Measurements from ENCODE around the gene RNU5B-1. TPM values are rescaled to one million over a fixed set of nuclear protein-coding genes. Genes with fewer than 3 reads are reported as not detected.

Gene RNU5B-1
- total and polyA plus RNA-seq, 2 of the 4 experiments (the other 2 are of a cell fraction), result not detected

GRCh38 chr15:65305776-65306175 lies 1.3 kb downstream of the RNU5B-1 start:
- WGBS, 2 experiments (ENCODE audit: extremely low coverage in 2 of 2, insufficient read length in 1 of 2), result 80% methylated on average over 1 of the region's 3 CpGs; no CpG with 5 or more reads in 1 of the 2 experiments
- CTCF ChIA-PET, result interaction anchor here (1.0 kb wide), 1 partner anchor 96 kb away, joined by 3 read pairs; no protein-coding TSS in a partner anchor
- no peaks in the 10 kb centered on the region for H3K36me3 ChIP-seq (ENCODE audit: control insufficient read depth, insufficient read depth, low read length)

More at GRCh38 chr15:65305776-65306175, 1.3 kb downstream of the RNU5B-1 start:
- Histone ChIP-seq H3K27ac (ENCODE audit: insufficient read depth, low read length) (no peak overlapping the region), H3K14ac (replicated peaks; ENCODE audit: low read depth, low read length) (no peak overlapping the region), H3K4ac (ENCODE audit: low read depth, low read length) (no peak overlapping the region), H2BK120ac (ENCODE audit: low read depth, low read length) (no peak overlapping the region), H3K18ac (ENCODE audit: low read depth, low read length) (no peak overlapping the region), H3K9me3 (ENCODE audit: control insufficient read depth, insufficient read depth, low read length) (no peaks in the 10 kb centered on the region), H3K4me3 (ENCODE audit: insufficient read depth, low read depth, low read length) (no peak overlapping the region), H4K20me1 (ENCODE audit: insufficient read depth, low read length) (peaks cover 12% of the 10 kb centered on the region), H4K5ac (ENCODE audit: low read depth, low read length) (no peak overlapping the region), H2AK9ac (replicated peaks; ENCODE audit: low read depth, low read length, poor library complexity) (no peak overlapping the region), H2AFZ (replicated peaks; ENCODE audit: low read length, poor library complexity) (no peak overlapping the region), H2BK15ac (ENCODE audit: low read depth, low read length) (no peak overlapping the region), H3K4me1 (ENCODE audit: control insufficient read depth, insufficient read depth, low read length) (peaks cover 14% of the 10 kb centered on the region), H3K79me1 (ENCODE audit: low read depth in 1 of 2, low read length in 2 of 2) (no peaks in the 10 kb centered on the region), H3K56ac (ENCODE audit: extremely low read depth, insufficient read depth, low read length) (no peak overlapping the region), H3K4me2 (ENCODE audit: low read depth, low read length) (no peak overlapping the region), H3K9me1 (ENCODE audit: insufficient read depth, low read length) (0 out of 2 replicates have a peak, but pooled peaks cover 3% of the 10 kb centered on the region), H3K9ac (ENCODE audit: low read depth, low read length) (no peak overlapping the region), H2BK5ac (ENCODE audit: low read depth, low read length, poor library complexity, severe bottlenecking) (no peak overlapping the region), H2AK5ac (ENCODE audit: low read depth, low read length) (no peak overlapping the region), H4K91ac (ENCODE audit: insufficient read depth, low read depth, low read length) (no peak overlapping the region), H4K8ac (ENCODE audit: low read depth in 2 of 2, low read length in 2 of 2) (no peak overlapping the region), H3K27me3 (ENCODE audit: control insufficient read depth, insufficient read depth, low read length) (no peaks in the 10 kb centered on the region), H2BK20ac (ENCODE audit: low read depth, low read length) (no peak overlapping the region), H3K23ac (ENCODE audit: low read depth, low read length) (no peak overlapping the region)
- POLR2A ChIA-PET (ENCODE audit: unreplicated experiment), result interaction anchor here (0.6 kb wide), 1 partner anchor 95 kb away, joined by 3 read pairs; no protein-coding TSS in a partner anchor
- ATAC-seq (ENCODE audit: low read depth) (no peak), DNase-seq (no peak)
- in situ Hi-C loops (cut with MboI; ENCODE audit: low sequenced_read_pairs) (no loop called here), intact Hi-C loops (cut with micrococcal nuclease) (no loop called here), dilution Hi-C loops (cut with HindIII; ENCODE audit: low sequenced_read_pairs, unreplicated experiment) (no loop called here)
- BruUV-seq (replicated peaks), result no TSS peak
- no peak for TF ChIP-seq NFE2L2 (IDR thresholded peaks at IDR 0.05; ENCODE audit: low read depth, low read length)
- no peak for TF ChIP-seq CTCF (conservative IDR thresholded peaks at IDR 0.05; ENCODE audit: low read depth, low read length)
- TF ChIP-seq RFX5 (IDR thresholded peaks at IDR 0.05; ENCODE audit: low read depth, low read length), result no peak
- TF ChIP-seq RAD21 (IDR thresholded peaks at IDR 0.05; ENCODE audit: low read length), result no peak
- TF ChIP-seq MXI1 (IDR thresholded peaks at IDR 0.05; ENCODE audit: borderline replicate concordance, low read depth, low read length), result no peak
